ENCODE data around the gene FNTB.

- TF ChIP-seq EZH2phosphoT487 (IDR thresholded peaks at IDR 0.05; ENCODE audit: borderline replicate concordance, low read length) (no peak), CTCF (IDR thresholded peaks at IDR 0.05; ENCODE audit: low read depth, low read length, poor library complexity, severe bottlenecking) (no peak)
Observed at GRCh38 chr14:65057695-65058094, 71.0 kb downstream of the FNTB start.
